B cell (primary cell): ENCODE measurements around the gene GLIPR1L1. TPM values are rescaled to one million over a fixed set of nuclear protein-coding genes. Genes with fewer than 3 reads are reported as not detected.

Experiments
- ATAC-seq: fragments of 200-7000 bp; cut with Tn5 transposase; one replicate; pipeline ENCODE4 v1.10.0; 2021; ENCODE audit warnings: low read depth, mild to moderate bottlenecking, moderate number of reproducible peaks, moderate library complexity
- CTCF ChIA-PET: fragments of 350-600 bp; sonication (Branson Sonifier 250); formaldehyde crosslinking; loops from one replicate; lab custom pipeline; 2021; ENCODE audit warnings: antibody characterized with exemption, inconsistent platforms; lab: Charles Lee
- POLR2A ChIA-PET: fragments of 350-600 bp; sonication (Branson Sonifier 250); formaldehyde crosslinking; loops from one replicate; lab custom pipeline; 2021; ENCODE audit warnings: antibody characterized with exemption; lab: Charles Lee
- DNase-seq: peaks from one replicate; pipeline ENCODE4 v3.0.0; 2013
- H2AFZ ChIP-seq: 2 replicates; pipeline ENCODE4 v1.6.1; 2012; ENCODE audit warnings: mild to moderate bottlenecking, low read depth, low read length; ENCODE audit not compliant: insufficient read depth, poor library complexity, severe bottlenecking
- H3K27ac ChIP-seq, 2 donors: 1 replicate in 1 of 2; 2 replicates in 1 of 2; pipeline ENCODE4 v1.5.1; 2012 to 2013; ENCODE audit warnings: low read length in 2 of 2, mild to moderate bottlenecking in 2 of 2, moderate library complexity in 1 of 2
- H3K27me3 ChIP-seq, 4 experiments: fragments of 200-600 bp in 1 of 4; sonication (generic) in 1 of 4; replicated peaks in 1 of 4; 1 replicate in 2 of 4; 2 replicates in 2 of 4; pipeline versions ENCODE4 v1.6.1 to v1.7.0; 2013 to 2016; ENCODE audit warnings: low read length in 3 of 4, mild to moderate bottlenecking in 2 of 4, mixed read lengths in 1 of 4, moderate library complexity in 1 of 4; ENCODE audit not compliant: insufficient read depth in 4 of 4, control insufficient read depth in 3 of 4; ENCODE audit errors: control extremely low read depth in 1 of 4
- H3K36me3 ChIP-seq, 2 experiments: replicated peaks in 1 of 2; 1 replicate in 1 of 2; 2 replicates in 1 of 2; pipeline versions ENCODE4 v1.6.1 to v1.7.1; 2013; ENCODE audit warnings: low read length in 1 of 2; ENCODE audit not compliant: insufficient read depth in 2 of 2, control insufficient read depth in 1 of 2; ENCODE audit errors: control extremely low read depth in 1 of 2, extremely low read depth in 1 of 2
- H3K4me1 ChIP-seq, 2 donors: fragments of 200-600 bp in 1 of 2; sonication (generic) in 1 of 2; 1 replicate in 1 of 2; 2 replicates in 1 of 2; pipeline versions ENCODE4 v1.5.1 to v1.6.1; 2013 to 2017; ENCODE audit warnings: low read length in 2 of 2; ENCODE audit not compliant: control insufficient read depth in 2 of 2, insufficient read depth in 2 of 2
- H3K4me2 ChIP-seq: replicated peaks from 2 replicates; pipeline ENCODE3; 2012; ENCODE audit warnings: mild to moderate bottlenecking, low read depth, low read length; ENCODE audit not compliant: poor library complexity, severe bottlenecking
- H3K4me3 ChIP-seq, 5 experiments: fragments of 200-600 bp in 1 of 5; sonication (generic) in 1 of 5; 1 replicate in 3 of 5; 2 replicates in 2 of 5; pipeline versions ENCODE4 v1.5.1 to v1.7.0; 2011 to 2016; ENCODE audit warnings: low read length in 4 of 5, mild to moderate bottlenecking in 4 of 5, low read depth in 2 of 5, control low read depth in 1 of 5, moderate library complexity in 1 of 5; ENCODE audit not compliant: insufficient read depth in 1 of 5; ENCODE audit errors: control extremely low read depth in 1 of 5, extremely low read depth in 1 of 5
- H3K79me2 ChIP-seq: fragments of 200-600 bp; sonication (generic); one replicate; pipeline ENCODE4 v1.6.0; 2016; ENCODE audit warnings: low read length; ENCODE audit not compliant: control insufficient read depth, insufficient read depth
- H3K9ac ChIP-seq: fragments of 200-600 bp; sonication (generic); 2 replicates; pipeline ENCODE4 v1.6.1; 2017; ENCODE audit warnings: mild to moderate bottlenecking, low read length, moderate library complexity
- H3K9me3 ChIP-seq, 3 donors: one replicate each; pipeline versions ENCODE4 v1.6.1 to v1.7.1; 2013; ENCODE audit warnings: low read length in 2 of 3; ENCODE audit not compliant: control insufficient read depth in 2 of 3, insufficient read depth in 1 of 3; ENCODE audit errors: control extremely low read depth in 1 of 3
- H4K20me1 ChIP-seq: 2 replicates; pipeline ENCODE4 v1.6.0; 2012; ENCODE audit warnings: mild to moderate bottlenecking, low read length; ENCODE audit not compliant: insufficient read depth, control insufficient read depth, poor library complexity, severe bottlenecking
- H3K27ac Mint-ChIP-seq: one replicate; pipeline ENCODE4 v1.8.0; 2021; ENCODE audit warnings: mixed read lengths
- H3K27me3 Mint-ChIP-seq: one replicate; pipeline ENCODE4 v1.8.0; 2021; ENCODE audit warnings: mixed read lengths
- H3K4me1 Mint-ChIP-seq: one replicate; pipeline ENCODE4 v1.8.0; 2021; ENCODE audit warnings: mixed read lengths
- H3K4me3 Mint-ChIP-seq: one replicate; pipeline ENCODE4 v1.8.0; 2021; ENCODE audit warnings: mixed read lengths
- H3K9me3 Mint-ChIP-seq: one replicate; pipeline ENCODE4 v1.8.0; 2022; ENCODE audit warnings: mixed read lengths; ENCODE audit not compliant: insufficient read depth
- EZH2 ChIP-seq: IDR thresholded peaks from 2 replicates; pipeline ENCODE4 v1.6.1; 2012; ENCODE audit warnings: borderline replicate concordance, low read depth, mild to moderate bottlenecking, moderate library complexity, low read length; ENCODE audit not compliant: insufficient read depth, poor library complexity, severe bottlenecking
- WGBS: methylation state at CpG from one replicate; pipeline ENCODE4 v1.1.5; 2013; ENCODE audit warnings: missing lambda C conversion rate; ENCODE audit not compliant: insufficient coverage; 5-methylcytosine and 5-hydroxymethylcytosine counted together
- intact Hi-C: fragments of 100-400 bp; cut with micrococcal nuclease; formaldehyde crosslinking; loops from one replicate; pipeline ENCODE4 v1.10.0; 2022
- polyA plus RNA-seq: library from polyadenylated mRNA; depleted of rRNA; stranded (reverse); fragments of >200 nt; gene quantifications from 2 replicates; pipeline ENCODE4 v1.2.3, GENCODE V29; 2012
- total RNA-seq, 2 donors: library from RNA; stranded (reverse); fragments of 120-200 nt in 1 of 2; gene quantifications; 1 replicate in 1 of 2; 2 replicates in 1 of 2; pipeline versions ENCODE4 v1.2.3 to v1.2.4, GENCODE V29; 2013 to 2022
- TF ChIP-seq, protein P1 (sequence below): fragments of 200-600 bp; IDR thresholded peaks from one replicate; pipeline ENCODE4 v1.8.0; 2022; ENCODE audit warnings: antibody characterized with exemption, mild to moderate bottlenecking

The GLIPR1L1 gene
- total and polyA plus RNA-seq, 2 donors (not counting 1 experiment from before 2014, with no cell fraction given), result not detected

DNA sequence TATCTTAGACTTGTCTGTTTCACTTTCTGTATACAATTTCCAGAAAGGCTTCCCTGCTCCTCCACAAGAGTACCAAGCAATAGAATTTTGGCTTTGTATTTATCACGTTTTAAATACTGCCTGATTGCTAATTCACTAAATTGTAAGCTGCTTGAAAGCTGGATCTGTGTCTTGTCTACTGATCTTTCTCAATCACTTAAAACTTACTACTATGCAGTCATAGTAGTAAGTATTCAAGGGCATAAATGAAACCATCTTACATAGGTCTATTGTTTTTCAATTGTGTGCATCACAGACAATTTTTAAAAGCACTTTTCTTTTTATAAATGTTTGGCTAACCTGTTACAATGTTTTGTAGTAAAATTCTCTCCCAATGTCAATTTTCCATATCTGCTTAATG, 55.2 kb downstream of the GLIPR1L1 start:
- Histone ChIP-seq H2AFZ (peak overlapping the region; percentile 90), H4K20me1 (no peaks in the 10 kb centered on the region), H3K4me1 (peaks cover 23 to 24% of the 10 kb centered on the region in 2 donors), H3K27me3 (no peaks in the 10 kb centered on the region), H3K27ac (peak overlapping the region in 1 of 2 donors; percentile 39), H3K4me3 (peak overlapping the region in 1 of 5 experiments; percentile 85), H3K79me2 (no peaks in the 10 kb centered on the region), H3K4me2 (peak overlapping the region; percentile 76), H3K9me3 (no peaks in the 10 kb centered on the region), H3K36me3 (no peaks in the 10 kb centered on the region), H3K9ac (no peak overlapping the region)
- ChIA-PET CTCF (interaction anchor here (1.3 to 3.7 kb wide), 2 partner anchors 29 to 92 kb away, joined by 3 to 92 read pairs; partner anchors contain the start of gene GLIPR1), POLR2A (no interaction called here)
- WGBS, result no CpG with 5 or more reads among the region's 1 CpG
- H3K4me3 Mint-ChIP-seq, result peak overlapping the region; percentile 98
- no peak for TF ChIP-seq EZH2
- TF ChIP-seq, protein P1, sequence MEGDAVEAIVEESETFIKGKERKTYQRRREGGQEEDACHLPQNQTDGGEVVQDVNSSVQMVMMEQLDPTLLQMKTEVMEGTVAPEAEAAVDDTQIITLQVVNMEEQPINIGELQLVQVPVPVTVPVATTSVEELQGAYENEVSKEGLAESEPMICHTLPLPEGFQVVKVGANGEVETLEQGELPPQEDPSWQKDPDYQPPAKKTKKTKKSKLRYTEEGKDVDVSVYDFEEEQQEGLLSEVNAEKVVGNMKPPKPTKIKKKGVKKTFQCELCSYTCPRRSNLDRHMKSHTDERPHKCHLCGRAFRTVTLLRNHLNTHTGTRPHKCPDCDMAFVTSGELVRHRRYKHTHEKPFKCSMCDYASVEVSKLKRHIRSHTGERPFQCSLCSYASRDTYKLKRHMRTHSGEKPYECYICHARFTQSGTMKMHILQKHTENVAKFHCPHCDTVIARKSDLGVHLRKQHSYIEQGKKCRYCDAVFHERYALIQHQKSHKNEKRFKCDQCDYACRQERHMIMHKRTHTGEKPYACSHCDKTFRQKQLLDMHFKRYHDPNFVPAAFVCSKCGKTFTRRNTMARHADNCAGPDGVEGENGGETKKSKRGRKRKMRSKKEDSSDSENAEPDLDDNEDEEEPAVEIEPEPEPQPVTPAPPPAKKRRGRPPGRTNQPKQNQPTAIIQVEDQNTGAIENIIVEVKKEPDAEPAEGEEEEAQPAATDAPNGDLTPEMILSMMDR, result no peak
- peaks cover 33% of the 10 kb centered on the region for H3K4me1 Mint-ChIP-seq
- H3K9me3 Mint-ChIP-seq, result no peaks in the 10 kb centered on the region
- intact Hi-C loops, result loop anchor here (2.0 to 5.0 kb wide), 3 partner anchors 641 to 1375 kb away; partner anchors contain the start of genes PHLDA1 and ZDHHC17
- ATAC-seq (no peak), DNase-seq (no peak)
- peak overlapping the region; percentile 67 for H3K27ac Mint-ChIP-seq
- H3K27me3 Mint-ChIP-seq, result no peaks in the 10 kb centered on the region
